HCT116 (cell line): ENCODE results near the gene ZNF536. TPM values are rescaled to one million over a fixed set of nuclear protein-coding genes. Genes with fewer than 3 reads are reported as not detected.

Source experiments
- ATAC-seq: fragments of 200-7000 bp; cut with Tn5 transposase; 2 replicates; pipeline ENCODE4 v1.9.1; 2020; ENCODE audit warnings: mild to moderate bottlenecking, moderate library complexity
- BruUV-seq: library from RNA; stranded (reverse); fragments of 400-500 nt; replicated peaks from 2 replicates; lab custom pipeline; 2021; lab: Mats Ljungman, UMichigan
- CTCF ChIA-PET: fragments of 300-600 bp; sonication (Branson Sonifier 250); formaldehyde crosslinking; loops from one replicate; lab custom pipeline; 2021; ENCODE audit warnings: antibody characterized with exemption; lab: Charles Lee
- POLR2A ChIA-PET: fragments of 300-600, 350-600 bp; sonication (Branson Sonifier 250); formaldehyde crosslinking; loops from one replicate; lab custom pipeline; 2021; ENCODE audit warnings: antibody characterized with exemption; lab: Charles Lee
- RAD21 ChIA-PET, 2 experiments: fragments of 300-600 bp; sonication (Branson Sonifier 250); formaldehyde crosslinking; loops; one replicate each; lab custom pipeline; 2023; ENCODE audit warnings: low total read pairs in 2 of 2; ENCODE audit not compliant: uncharacterized antibody in 2 of 2, unreplicated experiment in 2 of 2, low non-redundant PET in 1 of 2; lab: Charles Lee
- DNase-seq: peaks from one replicate; pipeline ENCODE4 v3.0.0-alpha.2; 2010; ENCODE audit warnings: low read depth, low spot score
- H2AFZ ChIP-seq: fragments of 200-600 bp; shearing (Covaris generic), sonication (generic); 2 replicates; pipeline ENCODE4 v1.6.1; 2017; ENCODE audit warnings: low read depth, mixed run types, mixed read lengths, antibody characterized with exemption, low read length; ENCODE audit not compliant: poor library complexity, severe bottlenecking
- H3K27ac ChIP-seq: 2 replicates; pipeline ENCODE4 v1.5.1; 2012; ENCODE audit warnings: low read depth, low read length
- H3K27me3 ChIP-seq: fragments of 200-600 bp; sonication (generic); 2 replicates; pipeline ENCODE4 v1.6.1; 2016; ENCODE audit warnings: mixed run types, low read length, mixed read lengths; ENCODE audit not compliant: insufficient read depth
- H3K36me3 ChIP-seq, 2 experiments: fragments of 200-500 bp in 1 of 2; fragments of 200-600 bp in 1 of 2; sonication (Bioruptor generic) in 1 of 2; sonication (generic) in 1 of 2; 2 replicates each; pipeline versions ENCODE4 v1.5.1 to v1.6.1; 2014 to 2016; ENCODE audit warnings: low read length in 2 of 2, inconsistent platforms in 1 of 2, mixed read lengths in 1 of 2, mixed run types in 1 of 2; ENCODE audit not compliant: insufficient read depth in 2 of 2, control insufficient read depth in 1 of 2
- H3K4me1 ChIP-seq, 2 experiments: fragments of 200-600 bp in 1 of 2; sonication (generic) in 1 of 2; 2 replicates each; pipeline versions ENCODE4 v1.5.1 to v1.6.1; 2012 to 2017; ENCODE audit warnings: low read length in 2 of 2, inconsistent platforms in 1 of 2, mild to moderate bottlenecking in 1 of 2, mixed read lengths in 1 of 2, mixed run types in 1 of 2, moderate library complexity in 1 of 2; ENCODE audit not compliant: insufficient read depth in 2 of 2, control insufficient read depth in 1 of 2
- H3K4me2 ChIP-seq: fragments of 200-600 bp; sonication (generic); 2 replicates; pipeline ENCODE4 v1.6.1; 2017; ENCODE audit warnings: mixed run types, low read length, mixed read lengths
- H3K4me3 ChIP-seq, 2 experiments: fragments of 200-600 bp in 1 of 2; sonication (generic) in 1 of 2; replicated peaks in 1 of 2; 2 replicates each; pipeline ENCODE4 v1.5.1; 2011 to 2016; ENCODE audit warnings: low read length in 2 of 2, control low read depth in 1 of 2, low read depth in 1 of 2, mild to moderate bottlenecking in 1 of 2, mixed read lengths in 1 of 2, mixed run types in 1 of 2
- H3K79me2 ChIP-seq: fragments of 200-600 bp; sonication (generic); 2 replicates; pipeline ENCODE4 v1.6.1; 2017; ENCODE audit warnings: mild to moderate bottlenecking, mixed run types, low read length, moderate library complexity, mixed read lengths; ENCODE audit not compliant: insufficient read depth
- H3K9ac ChIP-seq: fragments of 200-600 bp; sonication (generic); 2 replicates; pipeline ENCODE4 v1.6.1; 2016; ENCODE audit warnings: low read length, mixed read lengths
- H3K9me2 ChIP-seq: fragments of 200-600 bp; sonication (generic), shearing (Covaris generic); 2 replicates; pipeline ENCODE4 v1.6.1; 2017; ENCODE audit warnings: mixed run types, mild to moderate bottlenecking, moderate library complexity; ENCODE audit not compliant: insufficient read depth
- H3K9me3 ChIP-seq, 2 experiments: fragments of 200-500 bp in 1 of 2; fragments of 200-600 bp in 1 of 2; sonication (Bioruptor generic) in 1 of 2; sonication (generic) in 1 of 2; 2 replicates each; pipeline ENCODE4 v1.6.1; 2014 to 2017; ENCODE audit warnings: low read length in 2 of 2, mixed read lengths in 2 of 2, inconsistent platforms in 1 of 2, low read depth in 1 of 2, mild to moderate bottlenecking in 1 of 2, mixed run types in 1 of 2, moderate library complexity in 1 of 2; ENCODE audit not compliant: control insufficient read depth in 1 of 2, insufficient read depth in 1 of 2
- H4K20me1 ChIP-seq: fragments of 200-600 bp; sonication (generic), shearing (Covaris generic); 2 replicates; pipeline ENCODE4 v1.6.1; 2017; ENCODE audit warnings: mixed run types, mild to moderate bottlenecking, moderate library complexity; ENCODE audit not compliant: insufficient read depth
- CTCF ChIP-seq, 3 experiments: fragments of 200-600 bp in 1 of 3; sonication (generic) in 1 of 3; IDR thresholded peaks in 2 of 3; conservative IDR thresholded peaks in 1 of 3; 2 replicates each; pipeline ENCODE4 v1.5.1; 2012 to 2017; ENCODE audit warnings: low read depth in 2 of 3, low read length in 2 of 3, antibody characterized with exemption in 1 of 3, borderline replicate concordance in 1 of 3, control low read depth in 1 of 3, mild to moderate bottlenecking in 1 of 3, mixed read lengths in 1 of 3, mixed run types in 1 of 3, moderate library complexity in 1 of 3; ENCODE audit not compliant: insufficient read depth in 1 of 3
- EZH2phosphoT487 ChIP-seq: fragments of 200-600 bp; IDR thresholded peaks from 2 replicates; pipeline ENCODE4 v1.6.1; 2018; ENCODE audit warnings: antibody characterized with exemption, borderline replicate concordance
- ZNF274 ChIP-seq: fragments of 200-500 bp; sonication (Bioruptor generic); IDR thresholded peaks from 2 replicates; pipeline ENCODE4 v1.6.1; 2014; ENCODE audit warnings: mild to moderate bottlenecking, low read depth, low read length, inconsistent platforms
- intact Hi-C: fragments of 100-400 bp; cut with micrococcal nuclease; formaldehyde crosslinking; loops from 2 replicates; pipeline ENCODE4 v1.10.0; 2022
- total RNA-seq: library from RNA; stranded (reverse); gene quantifications from one replicate; pipeline ENCODE4 v1.2.1, GENCODE V29; 2021; ENCODE audit not compliant: unreplicated experiment
- TF ChIP-seq, protein P1 (sequence below): IDR thresholded peaks from 2 replicates; pipeline ENCODE4 v1.6.1; 2012

Gene ZNF536
- total RNA-seq, 1 experiment from 2014 or later: not detected

DNA sequence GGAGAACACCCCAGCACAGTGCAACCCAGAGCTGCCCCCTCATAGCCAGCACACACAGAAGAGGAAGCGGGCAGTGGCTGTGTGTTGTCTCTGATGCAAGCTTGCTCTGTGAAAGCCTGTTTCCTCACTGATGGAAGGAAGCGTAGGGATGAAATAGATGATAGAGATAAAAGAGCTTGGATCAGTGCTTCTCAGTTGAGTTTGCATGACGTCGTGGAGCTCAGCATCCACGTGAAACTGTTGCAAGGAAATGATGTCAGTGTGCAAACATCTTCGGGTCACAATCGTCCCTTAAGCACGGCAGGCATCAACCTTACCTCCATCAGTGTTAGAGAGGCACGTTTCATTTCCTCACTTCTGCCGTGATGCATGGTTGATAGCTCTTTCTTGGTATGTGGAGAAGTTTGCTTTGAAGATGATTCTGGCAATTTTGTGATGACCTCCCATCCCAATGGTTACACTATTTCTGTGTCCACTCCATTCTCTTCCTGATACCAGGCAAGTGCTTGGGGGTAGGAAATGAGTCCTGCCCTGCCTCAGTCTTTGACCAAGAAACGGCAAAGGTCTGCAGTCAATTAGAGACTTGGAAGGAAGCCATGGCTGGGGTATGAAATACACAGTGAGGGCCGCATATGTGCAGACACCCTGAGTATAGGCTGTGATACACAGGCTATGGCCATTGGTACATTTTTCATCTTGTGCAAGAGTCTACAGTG, 183.0 kb downstream of the ZNF536 start (continued):
- no peak for TF ChIP-seq CTCF (IDR thresholded peaks at IDR 0.05 in 2 of 3, conservative IDR thresholded peaks at IDR 0.05 in 1 of 3; ENCODE audit: borderline replicate concordance in 1 of 3, insufficient read depth in 1 of 3, low read depth in 2 of 3, low read length in 2 of 3)
- TF ChIP-seq, protein P1, sequence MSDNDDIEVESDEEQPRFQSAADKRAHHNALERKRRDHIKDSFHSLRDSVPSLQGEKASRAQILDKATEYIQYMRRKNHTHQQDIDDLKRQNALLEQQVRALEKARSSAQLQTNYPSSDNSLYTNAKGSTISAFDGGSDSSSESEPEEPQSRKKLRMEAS: no peak

DNA sequence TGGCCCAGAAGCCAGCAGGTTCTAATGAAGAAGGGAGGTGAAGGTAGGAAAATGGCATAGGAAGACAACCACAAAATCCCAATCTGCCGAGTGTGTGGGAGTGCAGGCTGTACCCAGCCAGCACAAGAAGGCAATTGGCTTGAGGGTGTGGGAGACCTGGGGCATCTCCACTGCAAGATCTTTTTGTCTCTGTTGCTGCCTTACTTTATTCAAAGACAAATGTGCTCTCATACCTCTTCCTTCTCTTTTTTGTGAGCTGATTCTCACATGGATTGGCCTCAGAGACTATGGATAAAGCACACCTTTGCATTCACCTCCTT, 183.6 kb downstream of the ZNF536 start:
- H3K4me1 ChIP-seq: no peaks in the 10 kb centered on the region
- ChIA-PET CTCF (no interaction called here), POLR2A (no interaction called here), RAD21 (no interaction called here)
- BruUV-seq: no TSS peak
- H3K4me2 ChIP-seq: no peak overlapping the region
- DNase-seq: no peak
- no peak for ATAC-seq
- H3K9me2 ChIP-seq: no peaks in the 10 kb centered on the region
- H3K9ac ChIP-seq: no peak overlapping the region
- H3K79me2 ChIP-seq: no peaks in the 10 kb centered on the region
- H3K4me3 ChIP-seq: no peak overlapping the region
- intact Hi-C loops: no loop called here
- no peak for TF ChIP-seq ZNF274
- no peak overlapping the region for H3K27ac ChIP-seq
- H3K27me3 ChIP-seq: 0 out of 2 replicates have a peak, but pooled peaks cover 3% of the 10 kb centered on the region
- H3K9me3 ChIP-seq: no peaks in the 10 kb centered on the region
- no peak overlapping the region for H2AFZ ChIP-seq
- no peaks in the 10 kb centered on the region for H4K20me1 ChIP-seq
- no peaks in the 10 kb centered on the region for H3K36me3 ChIP-seq

DNA sequence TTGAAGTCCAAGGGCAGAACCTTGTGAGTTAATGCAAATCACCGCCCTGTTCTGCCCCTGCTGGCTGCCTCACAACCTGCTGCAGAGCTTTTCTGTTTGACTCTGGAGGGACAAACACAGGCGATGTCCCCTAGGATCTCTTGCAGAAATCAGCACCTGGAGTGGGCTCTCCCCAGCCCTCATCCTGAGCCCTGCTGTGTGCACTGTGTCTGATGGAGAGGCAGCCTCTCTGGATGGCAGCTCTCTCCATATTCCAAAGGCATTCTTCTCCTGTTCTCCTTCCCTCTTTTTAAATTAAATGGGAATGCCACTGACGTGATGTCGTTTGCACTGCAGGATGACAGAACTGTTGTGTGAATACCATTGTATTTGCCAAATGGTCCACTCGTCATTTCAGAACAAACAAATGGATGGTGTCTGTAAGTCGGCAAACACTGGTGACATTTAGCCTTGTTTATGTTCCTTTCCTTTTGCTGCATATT, 184.1 kb downstream of the ZNF536 start:
- CTCF ChIA-PET: no interaction called here
- no peaks in the 10 kb centered on the region for H4K20me1 ChIP-seq
- TF ChIP-seq EZH2phosphoT487 (no peak), CTCF (IDR thresholded peaks at IDR 0.05 in 2 of 3, conservative IDR thresholded peaks at IDR 0.05 in 1 of 3; ENCODE audit: borderline replicate concordance in 1 of 3, insufficient read depth in 1 of 3, low read depth in 2 of 3, low read length in 2 of 3) (no peak)
- TF ChIP-seq, all 23 proteins: peak for 0
- H3K9me2 ChIP-seq: no peaks in the 10 kb centered on the region
- 0 out of 2 replicates have a peak, but pooled peaks cover 3% of the 10 kb centered on the region for H3K27me3 ChIP-seq
- H3K36me3 ChIP-seq: no peaks in the 10 kb centered on the region
- DNase-seq: no peak
- H3K79me2 ChIP-seq: no peaks in the 10 kb centered on the region
- RAD21 ChIA-PET: no interaction called here
- H2AFZ ChIP-seq: no peak overlapping the region
- no peak overlapping the region for H3K4me2 ChIP-seq
- H3K4me1 ChIP-seq: no peaks in the 10 kb centered on the region
- H3K27ac ChIP-seq: no peak overlapping the region
- POLR2A ChIA-PET: no interaction called here
- H3K9ac ChIP-seq: no peak overlapping the region
- BruUV-seq: no TSS peak
- ATAC-seq: no peak
- H3K4me3 ChIP-seq: no peak overlapping the region
- intact Hi-C loops: no loop called here
- H3K9me3 ChIP-seq: no peaks in the 10 kb centered on the region
